OCI-LY3 (cell line): ENCODE measurements around the gene MYO5A.

Experiments
- EZH2phosphoT487 ChIP-seq: fragments of 200-600 bp; shearing (Covaris generic); IDR thresholded peaks from 2 replicates; pipeline ENCODE4 v1.6.1; 2018; ENCODE audit warnings: antibody characterized with exemption, mixed run types, low read depth
- TF ChIP-seq, protein P1 (sequence below): fragments of 200-600, 300-600 bp; sonication (generic); IDR thresholded peaks from 2 replicates; pipeline ENCODE4 v1.5.1; 2014; ENCODE audit warnings: antibody characterized with exemption, low read length, low read depth

DNA sequence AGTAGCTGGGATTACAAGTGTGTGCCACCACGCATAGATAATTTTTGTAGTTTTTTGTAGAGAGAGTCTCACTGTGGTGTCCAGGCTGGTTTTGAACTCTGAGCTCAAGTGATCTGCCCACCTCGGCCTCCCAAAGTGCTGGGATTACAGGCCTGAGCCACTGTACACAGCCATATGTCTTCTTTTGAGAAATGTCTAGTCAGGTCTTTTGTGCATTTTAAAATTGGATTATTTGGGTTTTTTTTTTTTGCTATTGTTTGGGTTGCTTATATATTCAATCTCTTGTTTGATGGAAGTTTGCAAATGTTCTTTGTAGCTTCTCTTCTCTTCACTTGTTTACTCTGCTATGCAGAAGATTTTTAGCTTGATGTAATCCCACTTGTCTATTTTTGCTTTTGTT is 46.4 kb upstream of the MYO5A start:
- TF ChIP-seq, protein P1, sequence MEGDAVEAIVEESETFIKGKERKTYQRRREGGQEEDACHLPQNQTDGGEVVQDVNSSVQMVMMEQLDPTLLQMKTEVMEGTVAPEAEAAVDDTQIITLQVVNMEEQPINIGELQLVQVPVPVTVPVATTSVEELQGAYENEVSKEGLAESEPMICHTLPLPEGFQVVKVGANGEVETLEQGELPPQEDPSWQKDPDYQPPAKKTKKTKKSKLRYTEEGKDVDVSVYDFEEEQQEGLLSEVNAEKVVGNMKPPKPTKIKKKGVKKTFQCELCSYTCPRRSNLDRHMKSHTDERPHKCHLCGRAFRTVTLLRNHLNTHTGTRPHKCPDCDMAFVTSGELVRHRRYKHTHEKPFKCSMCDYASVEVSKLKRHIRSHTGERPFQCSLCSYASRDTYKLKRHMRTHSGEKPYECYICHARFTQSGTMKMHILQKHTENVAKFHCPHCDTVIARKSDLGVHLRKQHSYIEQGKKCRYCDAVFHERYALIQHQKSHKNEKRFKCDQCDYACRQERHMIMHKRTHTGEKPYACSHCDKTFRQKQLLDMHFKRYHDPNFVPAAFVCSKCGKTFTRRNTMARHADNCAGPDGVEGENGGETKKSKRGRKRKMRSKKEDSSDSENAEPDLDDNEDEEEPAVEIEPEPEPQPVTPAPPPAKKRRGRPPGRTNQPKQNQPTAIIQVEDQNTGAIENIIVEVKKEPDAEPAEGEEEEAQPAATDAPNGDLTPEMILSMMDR, result no peak
- TF ChIP-seq EZH2phosphoT487, result no peak
